Stimulated activated naive CD8-positive, alpha-beta T cell treated with anti-CD3 and anti-CD28 coated beads, Interleukin-15, amount 100 ng/mL, for 72 hours (primary cell): ENCODE measurements around the gene ULBP1.
"Not testable (repeated sequence)": the region's sequence is repeated elsewhere in the genome, so short reads cannot be mapped to it uniquely, and the experiment has no call there.

Experiments
- ATAC-seq: fragments of 150-1000 bp; cut with Tn5 transposase; 2 replicates; pipeline ENCODE4 v1.10.0; 2021; ENCODE audit warnings: mild to moderate bottlenecking, moderate library complexity
- DNase-seq, 2 donors: peaks; one replicate each; pipeline ENCODE4 v3.0.0; 2021 to 2022
- H3K27ac Mint-ChIP-seq, 2 donors: one replicate each; pipeline ENCODE4 v1.8.0; 2022; ENCODE audit warnings: mild to moderate bottlenecking in 2 of 2, mixed read lengths in 2 of 2, moderate library complexity in 2 of 2
- H3K27me3 Mint-ChIP-seq: one replicate; pipeline ENCODE4 v1.8.0; 2022; ENCODE audit warnings: mixed read lengths
- H3K4me1 Mint-ChIP-seq: one replicate; pipeline ENCODE4 v1.8.0; 2022; ENCODE audit warnings: mild to moderate bottlenecking, mixed read lengths
- H3K4me3 Mint-ChIP-seq, 2 donors: one replicate each; pipeline ENCODE4 v1.8.0; 2022; ENCODE audit warnings: mild to moderate bottlenecking in 2 of 2, mixed read lengths in 2 of 2, moderate library complexity in 1 of 2
- H3K9me3 Mint-ChIP-seq, 2 donors: one replicate each; pipeline ENCODE4 v1.8.0; 2022; ENCODE audit warnings: mixed read lengths in 2 of 2

Gene ULBP1

GRCh38 chr6:149963462-149964307 is at the start of gene ULBP1:
Gene ULBP1 (plus strand): TSS chr6:149963943. CDS start chr6:149964050, 107 bp downstream.
- DNase-seq, result peak; percentile 85 to 88
- peak; percentile 82 for ATAC-seq
- peak within 1 kb of the TSS; percentile 85 for H3K4me3 Mint-ChIP-seq
- peaks cover 93% of the 10 kb centered on the region for H3K27me3 Mint-ChIP-seq
- peaks cover 62% of the 10 kb centered on the region for H3K4me1 Mint-ChIP-seq
- H3K27ac Mint-ChIP-seq, result peak within 1 kb of the TSS; percentile 97 to 98
- H3K9me3 Mint-ChIP-seq, result no peaks in the 10 kb centered on the region

GRCh38 chr6:149915970-149916865 is 47.5 kb upstream of the ULBP1 start:
- Mint-ChIP-seq H3K27ac (no peak overlapping the region), H3K4me1 (peaks cover 9% of the 10 kb centered on the region), H3K4me3 (no peak overlapping the region), H3K27me3 (peaks cover 58% of the 10 kb centered on the region), H3K9me3 (no peaks in the 10 kb centered on the region)
- DNase-seq, result no peak
- no peak for ATAC-seq

GRCh38 chr6:149917679-149918078 is 46.1 kb upstream of the ULBP1 start:
- peaks cover 70% of the 10 kb centered on the region for H3K27me3 Mint-ChIP-seq
- H3K9me3 Mint-ChIP-seq, result no peaks in the 10 kb centered on the region
- peaks cover 18% of the 10 kb centered on the region for H3K4me1 Mint-ChIP-seq
- no peak overlapping the region for H3K27ac Mint-ChIP-seq
- no peak overlapping the region for H3K4me3 Mint-ChIP-seq
- DNase-seq (no peak), ATAC-seq (peak; percentile 26)

GRCh38 chr6:149918151-149918905 is 45.4 kb upstream of the ULBP1 start:
- H3K4me1 Mint-ChIP-seq, result peaks cover 25% of the 10 kb centered on the region
- H3K27ac Mint-ChIP-seq, result no peak overlapping the region
- H3K9me3 Mint-ChIP-seq, result no peaks in the 10 kb centered on the region
- ATAC-seq (no peak), DNase-seq (no peak)
- H3K4me3 Mint-ChIP-seq, result no peak overlapping the region
- H3K27me3 Mint-ChIP-seq, result peaks cover 70% of the 10 kb centered on the region

GRCh38 chr6:149919126-149919833 is 44.5 kb upstream of the ULBP1 start:
- not testable (repeated sequence) for DNase-seq, H3K27ac Mint-ChIP-seq, ATAC-seq, H3K4me3 Mint-ChIP-seq, H3K9me3 Mint-ChIP-seq
- Mint-ChIP-seq H3K4me1 (peaks cover 30% of the 10 kb centered on the region), H3K27me3 (peaks cover 70% of the 10 kb centered on the region)

GRCh38 chr6:149919834-149920225 is 43.9 kb upstream of the ULBP1 start:
- ATAC-seq (no peak), DNase-seq (no peak)
- Mint-ChIP-seq H3K27me3 (peaks cover 71% of the 10 kb centered on the region), H3K27ac (no peak overlapping the region), H3K4me1 (peaks cover 30% of the 10 kb centered on the region), H3K4me3 (no peak overlapping the region), H3K9me3 (no peaks in the 10 kb centered on the region)

- H3K4me3 Mint-ChIP-seq, result no peak overlapping the region
- no peak for ATAC-seq
Measured at GRCh38 chr6:149921361-149921760, 42.4 kb upstream of the ULBP1 start.

GRCh38 chr6:149922091-149922490 is 41.7 kb upstream of the ULBP1 start:
- H3K27me3 Mint-ChIP-seq, result peaks cover 91% of the 10 kb centered on the region
- H3K4me3 Mint-ChIP-seq, result peak overlapping the region; percentile 35 to 58
- H3K9me3 Mint-ChIP-seq, ATAC-seq, DNase-seq, H3K27ac Mint-ChIP-seq: not testable (repeated sequence)
- peaks cover 45% of the 10 kb centered on the region for H3K4me1 Mint-ChIP-seq

More at GRCh38 chr6:149921361-149921760, 42.4 kb upstream of the ULBP1 start:
- H3K27me3 Mint-ChIP-seq, result peaks cover 86% of the 10 kb centered on the region
- H3K27ac Mint-ChIP-seq, result no peak overlapping the region
- no peak for DNase-seq
- H3K9me3 Mint-ChIP-seq, result no peaks in the 10 kb centered on the region
- peaks cover 43% of the 10 kb centered on the region for H3K4me1 Mint-ChIP-seq

GRCh38 chr6:149922642-149923326 is 41.0 kb upstream of the ULBP1 start, which contains the start of gene RAET1G:
Gene RAET1G (minus strand): TSS chr6:149923121. CDS start chr6:149923010, 111 bp downstream.
- Mint-ChIP-seq H3K4me3 (peak within 1 kb of the TSS; percentile 78 to 89), H3K9me3 (no peaks in the 10 kb centered on the region), H3K27me3 (peaks cover 98% of the 10 kb centered on the region), H3K4me1 (peaks cover 42% of the 10 kb centered on the region), H3K27ac (no peak within 1 kb of the TSS)
- ATAC-seq (peak; percentile 88), DNase-seq (peak; percentile 78 to 82)

GRCh38 chr6:149923327-149923986 is 40.3 kb upstream of the ULBP1 start:
- DNase-seq (no peak), ATAC-seq (peak; percentile 8)
- Mint-ChIP-seq H3K27ac (no peak overlapping the region), H3K4me1 (peaks cover 36% of the 10 kb centered on the region), H3K9me3 (no peaks in the 10 kb centered on the region), H3K27me3 (peaks cover 98% of the 10 kb centered on the region), H3K4me3 (peak overlapping the region; percentile 78 to 89)

GRCh38 chr6:149924206-149924932 is 39.4 kb upstream of the ULBP1 start:
- Mint-ChIP-seq H3K27me3 (peaks cover 98% of the 10 kb centered on the region), H3K4me3 (peak overlapping the region; percentile 20 to 25), H3K27ac (no peak overlapping the region), H3K4me1 (peaks cover 36% of the 10 kb centered on the region), H3K9me3 (no peaks in the 10 kb centered on the region)
- no peak for ATAC-seq
- DNase-seq, result no peak

- H3K4me1 Mint-ChIP-seq, result peaks cover 36% of the 10 kb centered on the region
- no peak overlapping the region for H3K4me3 Mint-ChIP-seq
- peaks cover 98% of the 10 kb centered on the region for H3K27me3 Mint-ChIP-seq
- no peaks in the 10 kb centered on the region for H3K9me3 Mint-ChIP-seq
- ATAC-seq, result no peak
- DNase-seq, result peak in 1 of 2 donors; percentile 6
- H3K27ac Mint-ChIP-seq, result no peak overlapping the region
Measured at GRCh38 chr6:149924933-149925252, 38.9 kb upstream of the ULBP1 start.

- ATAC-seq (no peak), DNase-seq (peak in 1 of 2 donors; percentile 10)
- Mint-ChIP-seq H3K27me3 (peaks cover 98% of the 10 kb centered on the region), H3K4me1 (peaks cover 36% of the 10 kb centered on the region), H3K27ac (no peak overlapping the region), H3K9me3 (no peaks in the 10 kb centered on the region), H3K4me3 (peak overlapping the region; percentile 49 to 60)
Measured at GRCh38 chr6:149925253-149925973, 38.3 kb upstream of the ULBP1 start.
